GM21515 (cell line): ENCODE measurements around the gene LOXHD1.

Experiments used
- ATAC-seq: cut with Tn5 transposase; IDR thresholded peaks from one replicate; pipeline ENCODE4 v1.9.1; 2021; ENCODE audit not compliant: unreplicated experiment

The LOXHD1 gene

GRCh38 chr18:46657115-46657955, at the start of gene LOXHD1:
Gene LOXHD1, minus strand, starts transcription at chr18:46657220. Its CDS starts 187 bp downstream, at chr18:46657033.
- no peak for ATAC-seq

GRCh38 chr18:46705521-46705920, 48.5 kb upstream of the LOXHD1 start:
- ATAC-seq: no peak

- no peak for ATAC-seq
Observed at GRCh38 chr18:46704816-46705215, 47.8 kb upstream of the LOXHD1 start.

GRCh38 chr18:46704189-46704588, 47.2 kb upstream of the LOXHD1 start:
- ATAC-seq: no peak

GRCh38 chr18:46702471-46702870, 45.5 kb upstream of the LOXHD1 start:
- ATAC-seq: no peak

- ATAC-seq: no peak
Observed at GRCh38 chr18:46700066-46700824, 43.2 kb upstream of the LOXHD1 start.

GRCh38 chr18:46696702-46697101, 39.7 kb upstream of the LOXHD1 start:
- no peak for ATAC-seq

GRCh38 chr18:46696268-46696667, 39.2 kb upstream of the LOXHD1 start:
- no peak for ATAC-seq

GRCh38 chr18:46693996-46694395, 37.0 kb upstream of the LOXHD1 start:
- no peak for ATAC-seq

GRCh38 chr18:46688853-46689525, 32.0 kb upstream of the LOXHD1 start:
- no peak for ATAC-seq

GRCh38 chr18:46686186-46686585, 29.2 kb upstream of the LOXHD1 start:
- ATAC-seq: no peak

- no peak for ATAC-seq
Observed at GRCh38 chr18:46683252-46683651, 26.2 kb upstream of the LOXHD1 start.

GRCh38 chr18:46680784-46681695, 24.0 kb upstream of the LOXHD1 start:
- no peak for ATAC-seq

- ATAC-seq: no peak
Observed at GRCh38 chr18:46679846-46680598, 23.0 kb upstream of the LOXHD1 start.

- ATAC-seq: no peak
Observed at GRCh38 chr18:46678785-46679399, 21.9 kb upstream of the LOXHD1 start.

- ATAC-seq: no peak
Observed at GRCh38 chr18:46678041-46678440, 21.0 kb upstream of the LOXHD1 start.

GRCh38 chr18:46677611-46678010, 20.6 kb upstream of the LOXHD1 start:
- no peak for ATAC-seq

GRCh38 chr18:46676182-46676835, 19.3 kb upstream of the LOXHD1 start:
- ATAC-seq: no peak

- no peak for ATAC-seq
Observed at GRCh38 chr18:46675112-46675511, 18.1 kb upstream of the LOXHD1 start.
